GM12891 (cell line): Measurements from ENCODE around the gene IZUMO1R.

ENCODE experiments used
- PAX5 ChIP-seq: IDR thresholded peaks from 2 replicates; pipeline ENCODE4 v1.6.1; 2011; ENCODE audit warnings: low read length, moderate library complexity, mild to moderate bottlenecking; ENCODE audit not compliant: insufficient read depth, severe bottlenecking
- POLR2A ChIP-seq: IDR thresholded peaks from 2 replicates; pipeline ENCODE4 v1.6.1; 2011; ENCODE audit warnings: low read depth, low read length, control low read depth
- POLR2AphosphoS5 ChIP-seq: IDR thresholded peaks from 2 replicates; pipeline ENCODE4 v1.6.1; 2011; ENCODE audit warnings: low read depth, low read length, control low read depth
- POU2F2 ChIP-seq: IDR thresholded peaks from 2 replicates; pipeline ENCODE4 v1.6.1; 2011; ENCODE audit warnings: low read depth, mild to moderate bottlenecking, control low read depth, low read length, moderate library complexity
- SPI1 ChIP-seq: IDR thresholded peaks from 2 replicates; pipeline ENCODE4 v1.6.1; 2011; ENCODE audit warnings: low read depth, low read length, control low read depth
- TAF1 ChIP-seq: IDR thresholded peaks from 2 replicates; pipeline ENCODE4 v1.6.1; 2011; ENCODE audit warnings: low read depth, low read length, control low read depth

DNA sequence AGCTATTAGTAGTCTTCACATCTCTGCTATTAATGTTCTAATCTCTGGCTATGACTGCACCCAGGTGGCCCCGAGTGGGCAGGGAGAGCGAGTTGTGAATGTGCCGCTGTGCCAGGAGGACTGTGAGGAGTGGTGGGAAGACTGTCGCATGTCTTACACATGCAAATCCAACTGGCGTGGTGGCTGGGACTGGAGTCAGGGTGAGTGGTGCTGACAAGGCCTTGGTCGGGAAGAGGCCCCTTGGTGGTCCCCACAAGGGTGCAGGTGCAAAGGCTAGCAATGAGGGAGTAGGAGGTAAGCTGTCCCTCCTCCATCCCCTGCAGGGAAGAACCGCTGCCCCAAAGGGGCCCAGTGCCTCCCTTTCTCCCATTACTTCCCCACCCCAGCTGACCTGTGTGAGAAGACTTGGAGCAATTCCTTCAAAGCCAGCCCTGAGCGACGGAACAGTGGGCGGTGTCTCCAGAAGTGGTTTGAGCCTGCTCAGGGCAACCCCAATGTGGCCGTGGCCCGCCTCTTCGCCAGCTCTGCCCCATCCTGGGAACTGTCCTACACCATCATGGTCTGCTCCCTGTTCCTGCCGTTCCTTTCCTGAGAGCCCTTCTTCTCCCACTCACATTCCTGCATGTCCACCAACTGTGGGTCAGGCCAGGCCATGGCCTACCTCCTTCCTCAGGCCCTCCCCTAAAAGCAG lies 2.9 kb downstream of the IZUMO1R start:
- no peak for TF ChIP-seq POLR2AphosphoS5
- no peak for TF ChIP-seq POLR2A
- no peak for TF ChIP-seq TAF1
- no peak for TF ChIP-seq POU2F2
- TF ChIP-seq PAX5 = no peak
- no peak for TF ChIP-seq SPI1
